HepG2 (cell line): ENCODE measurements around the gene ESPNL. TPM values are rescaled to one million over a fixed set of nuclear protein-coding genes. Genes with fewer than 3 reads are reported as not detected.
A peak's percentile ranks its signal among the peaks of the same experiment; 100 is the strongest.

Experiments used
- ATAC-seq: fragments of 200-7000 bp; cut with Tn5 transposase; 3 replicates; pipeline ENCODE4 v1.9.1; 2020; ENCODE audit warnings: mild to moderate bottlenecking, moderate library complexity
- BruUV-seq: library from RNA; stranded (reverse); fragments of 400-500 nt; replicated peaks from 2 replicates; lab custom pipeline; 2021; lab: Mats Ljungman, UMichigan
- CTCF ChIA-PET: fragments of 300-600 bp; formaldehyde crosslinking; extraction: SDS; loops from one replicate; lab custom pipeline; 2021; ENCODE audit warnings: low total read pairs, inconsistent platforms, low intra/inter-chr PET ratio; lab: Yijun Ruan, JAX
- POLR2A ChIA-PET: fragments of 350-600 bp; sonication (Branson Sonifier 250); formaldehyde crosslinking; loops from one replicate; lab custom pipeline; 2020; ENCODE audit warnings: antibody characterized with exemption, inconsistent platforms; lab: Yijun Ruan, JAX
- DNase-seq: peaks from one replicate; pipeline ENCODE4 v3.0.0-alpha.2; 2015; ENCODE audit warnings: low spot score
- FAIRE-seq: peaks from 3 replicates; lab custom pipeline; 2011; peaks lifted over from hg19 to GRCh38; lab: Jason Lieb, UNC
- H2AFZ ChIP-seq: one replicate; pipeline ENCODE4 v1.6.1; 2011; ENCODE audit warnings: low read length, inconsistent platforms
- H3K27ac ChIP-seq: fragments of 300-600 bp; 3 replicates; pipeline ENCODE4 v1.8.0; 2011; ENCODE audit warnings: mixed run types, mild to moderate bottlenecking, mixed read lengths, low read length, inconsistent platforms; ENCODE audit not compliant: insufficient read depth; ENCODE audit errors: extremely low read length
- H3K27me3 ChIP-seq, 2 experiments: fragments of 200-600 bp in 1 of 2; 2 replicates in 1 of 2; 3 replicates in 1 of 2; pipeline versions ENCODE4 v1.6.0 to v1.8.0; 2011; ENCODE audit warnings: low read length in 2 of 2, mild to moderate bottlenecking in 2 of 2, moderate library complexity in 2 of 2, inconsistent platforms in 1 of 2; ENCODE audit not compliant: insufficient read depth in 2 of 2, control insufficient read depth in 1 of 2
- H3K36me3 ChIP-seq, 2 experiments: fragments of 200-600 bp in 1 of 2; replicated peaks in 1 of 2; 2 replicates in 1 of 2; 3 replicates in 1 of 2; pipeline versions ENCODE4 v1.5.1 to v1.8.0; 2011; ENCODE audit warnings: low read length in 2 of 2, inconsistent platforms in 1 of 2; ENCODE audit not compliant: insufficient read depth in 2 of 2, control insufficient read depth in 1 of 2
- H3K4me1 ChIP-seq: 2 replicates; pipeline ENCODE4 v1.5.1; 2012; ENCODE audit warnings: low read length, inconsistent platforms; ENCODE audit not compliant: insufficient read depth
- H3K4me2 ChIP-seq: 2 replicates; pipeline ENCODE4 v1.6.0; 2011; ENCODE audit warnings: low read depth, low read length, inconsistent platforms
- H3K4me3 ChIP-seq, 3 experiments: fragments of 200-600 bp in 1 of 3; sonication (generic), shearing (Covaris generic) in 1 of 3; replicated peaks in 1 of 3; 2 replicates each; pipeline ENCODE4 v1.5.1; 2011 to 2016; ENCODE audit warnings: low read length in 3 of 3, inconsistent platforms in 2 of 3, low read depth in 2 of 3, mild to moderate bottlenecking in 2 of 3, control low read depth in 1 of 3, mixed read lengths in 1 of 3; ENCODE audit not compliant: insufficient read depth in 1 of 3
- H3K79me2 ChIP-seq: one replicate; pipeline ENCODE4 v1.6.1; 2011; ENCODE audit warnings: low read length, inconsistent platforms; ENCODE audit not compliant: insufficient read depth
- H3K9ac ChIP-seq: 2 replicates; pipeline ENCODE4 v1.6.0; 2011; ENCODE audit warnings: mild to moderate bottlenecking, low read depth, low read length, inconsistent platforms; ENCODE audit not compliant: insufficient read depth
- H3K9me3 ChIP-seq: 2 replicates; pipeline ENCODE4 v1.5.1; 2012; ENCODE audit warnings: mild to moderate bottlenecking, low read length
- H4K20me1 ChIP-seq: 2 replicates; pipeline ENCODE4 v1.6.0; 2011; ENCODE audit warnings: inconsistent platforms, mild to moderate bottlenecking, low read length, moderate library complexity; ENCODE audit not compliant: insufficient read depth
- AGO1 ChIP-seq: fragments of 200-400 bp; formaldehyde crosslinking; IDR thresholded peaks from 2 replicates; pipeline ENCODE4 v1.6.1; 2017; ENCODE audit warnings: mild to moderate bottlenecking, low read depth, low read length, moderate library complexity; ENCODE audit not compliant: poor library complexity, severe bottlenecking
- HNRNPK ChIP-seq: fragments of 200-400 bp; formaldehyde crosslinking; IDR thresholded peaks from 2 replicates; pipeline ENCODE4 v1.6.1; 2018; ENCODE audit warnings: low read length, low read depth, moderate library complexity, mild to moderate bottlenecking; ENCODE audit not compliant: poor library complexity, severe bottlenecking
- IKZF5 ChIP-seq: IDR thresholded peaks from 2 replicates; pipeline ENCODE4 v1.6.1; 2018; ENCODE audit warnings: missing genetic modification reagents, mild to moderate bottlenecking, missing compliant biosample characterization
- NBN ChIP-seq: fragments of 450-650 bp; conservative IDR thresholded peaks from 2 replicates; pipeline ENCODE4 v1.6.1; 2017
- NFIB ChIP-seq: sonication (generic); formaldehyde crosslinking; IDR thresholded peaks from 2 replicates; pipeline ENCODE4 v1.9.0; 2021; ENCODE audit warnings: missing genetic modification reagents, mild to moderate bottlenecking, borderline replicate concordance
- PHF5A ChIP-seq: IDR thresholded peaks from one replicate; pipeline ENCODE4 v1.6.1; 2018; ENCODE audit warnings: low read depth, missing genetic modification reagents; ENCODE audit not compliant: unreplicated experiment
- PITX1 ChIP-seq: sonication (generic); formaldehyde crosslinking; IDR thresholded peaks from 2 replicates; pipeline ENCODE4 v1.5.1; 2020; ENCODE audit warnings: mild to moderate bottlenecking, missing genetic modification reagents
- POLR2AphosphoS5 ChIP-seq: IDR thresholded peaks from 2 replicates; pipeline ENCODE4 v1.6.1; 2012; ENCODE audit warnings: low read depth, low read length
- TGIF2 ChIP-seq: IDR thresholded peaks from 2 replicates; pipeline ENCODE4 v1.6.1; 2016; ENCODE audit warnings: control low read depth, missing compliant biosample characterization
- THAP11 ChIP-seq: IDR thresholded peaks from 2 replicates; pipeline ENCODE4 v1.6.1; 2016; ENCODE audit warnings: missing biosample characterization, missing genetic modification reagents
- ZIK1 ChIP-seq: sonication (generic); formaldehyde crosslinking; IDR thresholded peaks from 2 replicates; pipeline ENCODE4 v1.5.0; 2020; ENCODE audit warnings: mild to moderate bottlenecking, low read depth, missing genetic modification reagents, borderline replicate concordance
- ZNF550 ChIP-seq: sonication (generic); formaldehyde crosslinking; IDR thresholded peaks from 2 replicates; pipeline ENCODE4 v1.4.0; 2020; ENCODE audit warnings: mild to moderate bottlenecking, missing genetic modification reagents, borderline replicate concordance
- WGBS: methylation state at CpG from one replicate; pipeline ENCODE4 v1.1.6; 2017; ENCODE audit warnings: low lambda C conversion rate; 5-methylcytosine and 5-hydroxymethylcytosine counted together
- in situ Hi-C: cut with HindIII; loops from 2 replicates; pipeline ENCODE4 v1.10.0; 2017; ENCODE audit warnings: low pct_unique_long_range_greater_than_20kb; ENCODE audit not compliant: extremely low pct_ligation_motif_present
- intact Hi-C: fragments of 100-400 bp; cut with micrococcal nuclease; formaldehyde crosslinking; loops from one replicate; pipeline ENCODE4 v1.10.0; 2022; ENCODE audit not compliant: unreplicated experiment
- polyA plus RNA-seq, 8 experiments: library from polyadenylated mRNA; depleted of rRNA in 3 of 8; stranded (reverse) in 7 of 8; unstranded in 1 of 8; fragments of >200 nt; fragmentation: Illumina TruSeq in 4 of 8; extraction: Trizol in 4 of 8; gene quantifications; 2 replicates each; pipeline versions ENCODE4 v1.2.1 to v1.2.3, GENCODE V29; 2011 to 2016; ENCODE audit warnings: low read depth in 4 of 8, missing spikeins in 1 of 8, mixed read lengths in 1 of 8; ENCODE audit not compliant: insufficient read depth in 1 of 8
- total RNA-seq, 5 experiments: library from RNA; depleted of rRNA; stranded (reverse); fragments of >200 nt; fragmentation: Illumina TruSeq; extraction: Trizol; gene quantifications; 2 replicates each; pipeline ENCODE4 v1.2.3, GENCODE V29; 2016; ENCODE audit warnings: low read depth in 1 of 5

Gene ESPNL
- total and polyA plus RNA-seq, 2 of the 13 experiments (the other 11 are each of a cell fraction or from before 2014, with no cell fraction given), result 0.45 to 0.80 TPM

GRCh38 chr2:238099714-238100048, 459 bp upstream of the ESPNL start:
- Histone ChIP-seq H3K27me3 (peaks cover 2 to 31% of the 10 kb centered on the region in 2 experiments), H3K27ac (no peak overlapping the region), H4K20me1 (no peaks in the 10 kb centered on the region), H3K4me2 (no peak overlapping the region), H3K9me3 (no peaks in the 10 kb centered on the region), H3K9ac (no peak overlapping the region), H3K4me1 (peaks cover 10% of the 10 kb centered on the region; the same call in 1 of the 2 replicates), H2AFZ (no peak overlapping the region), H3K4me3 (no peak overlapping the region), H3K36me3 (0 out of 5 replicates have a peak, but pooled peaks cover 0 to 4% of the 10 kb centered on the region in 2 experiments), H3K79me2 (no peaks in the 10 kb centered on the region)
- CTCF ChIA-PET, result no interaction called here
- no TSS peak for BruUV-seq
- WGBS, result 88% methylated on average over 6 of the region's 10 CpGs
- TF ChIP-seq PHF5A (CRISPR knock-in tag) (no peak), IKZF5 (CRISPR knock-in tag) (no peak), AGO1 (peak; percentile 17), THAP11 (CRISPR knock-in tag) (no peak), TGIF2 (CRISPR knock-in tag) (no peak), ZIK1 (CRISPR knock-in tag) (no peak), ZNF550 (CRISPR knock-in tag) (no peak), POLR2AphosphoS5 (0 out of 2 replicates have a peak, but pooled peaks have one; percentile 5), NFIB (CRISPR knock-in tag) (no peak), PITX1 (CRISPR knock-in tag) (no peak), HNRNPK (no peak), NBN (no peak)
- no peak for DNase-seq
- in situ Hi-C loops (no loop called here), intact Hi-C loops (no loop called here)
- FAIRE-seq, result no peak
- ATAC-seq, result no peak
- POLR2A ChIA-PET, result no interaction called here
